ENCODE measurements around the gene GPR119. TPM values are rescaled to one million over a fixed set of nuclear protein-coding genes. Genes with fewer than 3 reads are reported as not detected.
A peak's percentile ranks its signal among the peaks of the same experiment; 100 is the strongest.
"Not testable (repeated sequence)": the region's sequence is repeated elsewhere in the genome, so short reads cannot be mapped to it uniquely, and the experiment has no call there.

GPR119 gene
- total and polyA plus RNA-seq, 10 donors = not detected

- no peak for DNase-seq
- Histone ChIP-seq H3K27me3 (replicated peaks in 1 of 7) (peaks cover 0 to 21% (median 0%) of the 10 kb centered on the region in 7 donors), H3K27ac (no peak overlapping the region), H3K4me3 (no peak overlapping the region), H3K36me3 (no peaks in the 10 kb centered on the region), H3K4me1 (no peaks in the 10 kb centered on the region), H3K9me3 (no peaks in the 10 kb centered on the region)
- intact Hi-C loops (cut with DNase I; ENCODE audit: low total_unique reads) = no loop called here
- TF ChIP-seq CTCF (IDR thresholded peaks at IDR 0.05 in 8 of 11, conservative IDR thresholded peaks at IDR 0.05 in 3 of 11) (peak in 6 of 11 experiments; percentile 16 to 46 (median 44)), POLR2AphosphoS5 (IDR thresholded peaks at IDR 0.05) (no peak)
- 40 to 53% (median 47%) methylated on average over 5 of the region's 5 CpGs for WGBS, 5 donors
Measured at GRCh38 chrX:130393451-130394074, 8.1 kb upstream of the GPR119 start.

DNA sequence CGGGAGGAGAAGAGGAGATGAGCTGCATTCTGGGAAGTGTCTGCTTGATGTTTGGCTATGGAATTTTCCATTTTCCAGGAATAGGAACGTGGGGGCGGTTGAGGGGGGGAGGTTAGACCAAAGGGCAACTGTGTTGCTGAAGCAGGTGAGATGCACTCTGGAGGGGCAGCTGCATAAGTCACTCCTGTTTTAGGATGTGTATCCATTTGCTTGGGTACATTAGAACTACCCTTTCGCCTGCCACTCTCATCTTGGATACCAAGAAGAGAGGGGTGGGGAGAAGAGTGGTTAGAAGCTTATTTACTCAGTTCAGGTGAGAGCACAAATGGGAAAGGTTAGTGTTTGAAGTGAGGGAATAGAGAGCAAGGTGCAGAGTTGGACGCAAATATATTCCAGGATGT lies 934 bp upstream of the GPR119 start:
- Histone ChIP-seq H3K36me3 (no peaks in the 10 kb centered on the region), H3K27me3 (replicated peaks in 1 of 7) (no peaks in the 10 kb centered on the region), H3K9me3 (no peaks in the 10 kb centered on the region), H3K4me1 (no peaks in the 10 kb centered on the region), H3K4me3 (no peak overlapping the region), H3K27ac (no peak overlapping the region)
- intact Hi-C loops (cut with DNase I; ENCODE audit: low total_unique reads) = no loop called here
- DNase-seq = no peak
- 57 to 79% (median 78%) methylated on average over 5 of the region's 5 CpGs for WGBS, 5 donors
- TF ChIP-seq CTCF (IDR thresholded peaks at IDR 0.05 in 8 of 11, conservative IDR thresholded peaks at IDR 0.05 in 3 of 11) = no peak
- TF ChIP-seq POLR2AphosphoS5 (IDR thresholded peaks at IDR 0.05) = no peak
- TF ChIP-seq POLR2A (IDR thresholded peaks at IDR 0.05) = no peak

DNA sequence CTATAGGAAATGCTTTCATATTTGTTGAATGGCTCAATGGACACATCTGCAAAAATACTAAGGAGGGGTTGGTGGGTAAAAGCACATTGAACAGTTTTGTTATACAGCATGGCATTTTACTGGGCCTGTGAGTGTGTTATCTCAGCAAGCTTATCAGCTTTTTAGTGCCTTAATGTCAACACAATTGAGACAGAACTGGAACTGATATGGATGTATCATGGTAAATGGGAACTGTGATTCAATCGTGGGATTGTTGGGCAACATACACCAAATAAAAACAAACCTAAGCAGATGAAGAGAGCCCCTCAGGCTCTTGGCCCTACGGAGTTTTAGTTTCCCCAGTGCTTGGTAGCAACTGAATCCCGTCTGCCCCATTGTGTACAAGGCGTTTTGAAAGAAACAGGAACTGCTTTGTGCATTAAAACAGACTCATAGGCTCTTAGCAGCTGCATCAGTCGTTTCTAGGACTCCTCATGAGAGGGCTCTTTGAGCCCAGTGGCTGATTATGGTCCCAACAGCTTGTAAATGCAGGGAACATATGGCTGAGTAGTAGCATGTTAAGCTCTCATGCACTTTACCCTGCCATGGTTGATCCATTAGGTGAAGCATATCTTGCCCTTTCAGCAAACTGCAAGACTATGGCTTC lies 7.3 kb downstream of the GPR119 start:
- WGBS, 5 donors = 39 to 48% (median 43%) methylated on average over 5 of the region's 5 CpGs
- Histone ChIP-seq H3K9me3 (no peaks in the 10 kb centered on the region), H3K4me1 (no peaks in the 10 kb centered on the region), H3K27ac (no peak overlapping the region), H3K36me3 (peaks cover 0 to 14% (median 0%) of the 10 kb centered on the region in 6 donors), H3K4me3 (no peak overlapping the region), H3K27me3 (replicated peaks in 1 of 7) (no peaks in the 10 kb centered on the region)
- no peak for DNase-seq
- intact Hi-C loops (cut with DNase I; ENCODE audit: low total_unique reads) = no loop called here
- TF ChIP-seq CTCF (IDR thresholded peaks at IDR 0.05 in 8 of 11, conservative IDR thresholded peaks at IDR 0.05 in 3 of 11) = no peak
- no peak for TF ChIP-seq POLR2AphosphoS5 (IDR thresholded peaks at IDR 0.05)
- TF ChIP-seq POLR2A (IDR thresholded peaks at IDR 0.05) = no peak

DNA sequence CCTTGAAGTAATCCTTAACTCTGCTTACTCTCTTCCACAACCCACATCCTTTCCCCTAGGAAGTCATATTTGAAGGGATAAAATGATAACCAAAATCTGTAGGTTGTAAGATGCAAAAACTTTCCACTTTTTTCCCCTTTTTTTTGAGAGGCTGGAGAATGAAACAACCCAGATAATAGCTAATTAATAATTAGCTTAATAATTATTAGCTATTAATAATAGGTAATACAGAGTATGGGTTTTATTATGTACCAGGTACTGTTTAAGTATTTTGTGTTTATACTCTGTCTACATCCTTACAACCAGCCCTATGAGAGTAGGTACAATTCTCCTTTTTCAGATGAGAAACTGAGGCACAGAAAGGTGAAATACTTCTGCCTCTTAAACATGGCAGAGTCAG lies 9.4 kb downstream of the GPR119 start:
- no peak for TF ChIP-seq CTCF (IDR thresholded peaks at IDR 0.05 in 8 of 11, conservative IDR thresholded peaks at IDR 0.05 in 3 of 11)
- H3K4me3 ChIP-seq = no peak overlapping the region
- H3K27ac ChIP-seq = no peak overlapping the region
- no peaks in the 10 kb centered on the region for H3K9me3 ChIP-seq
- no peak for DNase-seq
- no peaks in the 10 kb centered on the region for H3K27me3 ChIP-seq (replicated peaks in 1 of 7)
- intact Hi-C loops (cut with DNase I; ENCODE audit: low total_unique reads) = no loop called here
- H3K4me1 ChIP-seq = no peaks in the 10 kb centered on the region
- peaks cover 0 to 33% (median 0%) of the 10 kb centered on the region in 6 donors for H3K36me3 ChIP-seq

DNA sequence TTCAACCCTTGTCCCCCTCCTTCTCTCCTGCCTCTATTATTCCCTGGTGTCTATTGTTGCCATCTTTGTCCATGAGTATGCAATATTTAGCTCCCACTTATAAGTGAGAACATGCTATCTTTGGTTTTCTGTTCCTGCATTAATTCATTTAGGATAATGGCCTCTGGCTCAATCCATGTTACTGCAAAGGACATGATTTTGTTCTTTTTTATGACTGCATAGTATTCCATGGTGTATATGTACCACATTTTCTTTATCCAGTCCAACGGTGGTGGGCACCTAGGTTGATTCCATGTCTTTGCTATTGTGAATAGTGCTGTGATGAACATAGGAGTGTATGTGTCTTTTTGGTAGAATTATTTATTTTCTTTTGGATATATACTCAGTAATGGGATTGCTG lies 33.4 kb downstream of the GPR119 start:
- intact Hi-C loops (cut with DNase I; ENCODE audit: low total_unique reads); H3K27ac ChIP-seq; DNase-seq; H3K4me1 ChIP-seq; H3K27me3 ChIP-seq (replicated peaks in 1 of 7); H3K9me3 ChIP-seq; H3K4me3 ChIP-seq: not testable (repeated sequence)
- peaks cover 0 to 33% (median 0%) of the 10 kb centered on the region in 6 donors for H3K36me3 ChIP-seq
- 76 to 95% (median 90%) methylated on average over 1 of the region's 1 CpG for WGBS, 5 donors
